GM04503 (cell line): ENCODE measurements around the gene ARMCX5.

Experiments
- DNase-seq: peaks from one replicate; pipeline ENCODE4 v3.0.0-alpha.2; 2012; ENCODE audit warnings: low read depth

Gene ARMCX5

DNA sequence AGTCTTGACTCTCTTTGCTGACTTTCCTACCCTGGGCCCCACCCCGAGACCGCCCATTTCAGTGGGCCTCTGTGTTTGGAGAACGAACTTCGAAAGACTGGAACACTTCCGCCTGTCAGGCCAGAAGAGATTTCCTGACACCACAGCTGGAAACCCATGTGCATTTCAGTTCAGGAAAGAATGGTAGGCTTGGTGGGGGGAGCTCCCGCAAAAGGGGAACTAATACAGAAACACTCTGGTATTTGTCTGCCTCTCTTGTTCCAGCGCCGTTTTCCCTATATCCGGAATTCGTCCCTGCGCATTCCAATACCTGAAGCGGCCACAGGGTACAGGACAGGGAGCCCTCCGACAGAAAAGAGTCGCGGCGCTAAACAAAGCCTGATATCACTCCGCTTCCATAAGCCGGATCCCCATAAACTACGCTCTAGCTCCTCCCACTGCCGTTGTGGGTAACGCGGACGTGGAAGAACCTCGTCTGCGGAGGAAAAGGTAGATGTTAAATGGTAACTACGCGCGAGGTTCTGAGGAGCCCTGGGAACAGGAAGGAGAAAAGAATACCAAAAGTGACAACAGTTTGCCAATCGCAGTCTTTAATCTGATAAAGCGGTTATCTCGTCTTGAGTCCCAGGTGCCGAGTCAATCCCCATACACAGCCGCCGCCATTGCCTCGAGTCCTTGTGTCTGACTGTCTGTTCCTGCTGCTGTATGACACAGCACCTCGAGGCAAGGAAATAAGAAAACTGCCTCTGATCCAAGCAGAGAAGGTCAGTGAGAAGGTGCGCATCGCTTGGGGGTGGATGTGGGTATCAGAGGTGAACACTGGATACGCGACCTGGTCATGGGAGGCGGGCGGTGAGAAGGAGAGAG is at the start of gene ARMCX5:
Gene ARMCX5 (plus strand): TSS at position 432 of the 867 bp plus-strand sequence. CDS start 2,627 bp downstream, outside the sequence.
- peak; percentile 58 for DNase-seq

GRCh38 chrX:102558607-102559006 is 40.7 kb upstream of the ARMCX5 start:
- DNase-seq, result no peak

DNA sequence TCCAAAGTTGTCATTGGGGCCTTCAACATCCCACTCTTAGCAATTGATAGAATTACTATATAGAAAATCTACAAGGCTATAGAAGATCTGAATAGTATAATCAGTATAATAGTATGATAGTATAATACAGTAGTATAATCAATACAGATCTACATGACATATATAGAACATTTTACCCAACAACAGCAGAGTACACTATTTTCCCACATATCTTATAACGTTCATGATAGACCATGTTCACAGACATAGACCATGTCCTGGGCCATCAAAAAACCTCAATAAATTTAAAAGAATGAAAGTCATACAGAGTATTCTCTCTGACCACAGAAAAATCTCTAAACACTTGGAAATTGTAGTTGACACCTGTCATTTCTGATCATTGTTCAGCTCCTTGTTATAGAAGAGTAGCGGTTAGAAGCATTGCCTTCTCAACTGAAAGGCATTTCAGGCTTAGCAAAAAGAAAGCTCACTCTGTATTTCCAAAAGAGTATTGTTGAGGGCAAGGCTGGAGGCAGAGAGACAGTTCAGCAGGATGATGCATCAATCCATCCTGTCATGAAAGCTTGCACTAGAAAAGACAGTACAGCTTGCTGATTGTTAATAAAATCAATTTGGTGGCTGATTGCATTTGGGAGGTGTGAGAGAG is 38.8 kb upstream of the ARMCX5 start:
- no peak for DNase-seq

DNA sequence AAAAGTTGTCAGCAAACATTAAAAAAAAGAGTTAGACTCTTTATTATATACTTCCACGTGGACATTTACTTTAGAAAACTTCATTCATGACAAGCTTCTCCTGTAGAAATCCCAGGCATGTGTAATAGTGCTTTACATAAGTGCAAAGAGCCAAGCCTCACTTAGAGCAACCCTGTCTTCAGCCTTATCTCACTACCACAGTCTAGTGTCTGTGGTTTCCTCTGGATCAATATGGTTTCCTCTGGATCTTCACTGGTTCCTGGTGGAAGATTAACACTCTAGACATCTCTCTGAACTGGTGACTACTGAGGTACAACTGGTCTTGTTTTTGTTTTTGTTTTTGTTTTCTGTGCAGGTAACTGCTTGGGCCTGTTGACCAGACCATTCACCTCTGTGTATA is 18.4 kb upstream of the ARMCX5 start:
- DNase-seq, result no peak

DNA sequence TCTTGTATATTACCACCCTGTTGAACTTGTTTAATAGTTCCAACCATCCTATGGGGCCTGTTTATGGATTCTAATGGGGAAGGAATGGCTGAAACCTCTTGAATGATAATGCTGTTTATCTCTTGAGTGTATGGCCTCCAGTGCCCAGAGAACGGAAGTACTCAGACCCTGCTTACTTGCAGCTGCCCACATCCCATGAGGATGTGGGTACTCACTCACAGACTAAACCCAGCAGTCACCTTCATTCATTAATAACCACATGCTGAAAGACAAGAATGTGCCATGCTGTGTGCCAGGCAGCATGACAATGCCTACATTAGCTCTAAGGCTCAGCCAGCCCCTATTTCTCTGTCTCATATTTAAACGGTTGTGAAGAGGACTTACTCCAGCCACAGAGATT is 5.9 kb upstream of the ARMCX5 start:
- DNase-seq, result no peak

DNA sequence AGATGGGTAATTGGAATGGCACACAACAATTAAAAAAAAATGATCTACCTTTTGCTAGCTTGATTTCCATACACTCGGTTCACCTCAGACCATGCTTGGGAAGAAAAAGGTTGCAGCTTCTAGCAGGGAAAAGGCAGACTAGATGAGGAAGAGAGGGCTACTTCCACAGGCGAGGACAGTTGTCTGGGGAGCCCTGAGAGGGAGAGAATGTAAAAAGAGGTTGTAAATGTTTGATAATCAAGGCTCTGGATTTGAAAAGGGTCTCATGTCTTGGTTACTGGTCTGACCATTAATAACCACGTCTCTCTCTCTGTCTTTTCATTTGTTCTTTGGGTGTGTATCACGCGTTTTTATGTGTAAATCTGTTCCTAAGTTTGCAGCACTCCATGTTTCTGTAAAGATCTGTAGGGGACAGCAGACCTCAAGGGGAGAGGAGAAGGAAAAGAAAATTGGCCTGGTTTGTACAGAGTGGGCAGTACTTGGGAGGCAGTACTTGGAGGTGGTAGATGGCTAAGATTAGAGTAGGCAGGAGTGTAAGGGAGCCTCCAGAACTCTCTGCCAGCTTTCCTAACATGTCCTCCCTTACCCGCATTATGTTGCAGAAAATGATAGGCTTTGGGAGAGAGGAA is 750 bp downstream of the ARMCX5 start:
- DNase-seq, result no peak

DNA sequence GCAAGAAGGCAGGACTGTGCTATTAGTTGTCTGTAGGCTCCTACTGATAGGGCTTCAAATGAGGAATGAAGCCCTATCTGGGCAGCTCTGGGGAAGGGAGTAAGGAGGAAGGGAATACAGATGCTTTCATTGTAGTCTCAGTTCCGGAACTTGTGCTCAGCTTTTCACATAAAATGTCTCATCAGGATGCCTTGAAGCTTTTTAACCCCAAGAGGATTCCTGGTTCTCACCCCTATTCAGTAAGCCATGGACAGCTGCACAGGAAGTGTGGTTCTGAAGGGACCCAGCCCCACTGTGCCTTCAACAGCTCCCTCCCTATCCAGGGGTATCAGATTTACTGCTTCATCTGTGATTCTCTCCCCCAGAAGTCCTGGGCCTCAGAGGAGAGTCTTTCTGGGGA is 5.0 kb downstream of the ARMCX5 start:
- DNase-seq, result no peak

GRCh38 chrX:102606115-102606514 is 6.8 kb downstream of the ARMCX5 start:
- no peak for DNase-seq

GRCh38 chrX:102610905-102611304 is 11.6 kb downstream of the ARMCX5 start:
- DNase-seq, result no peak

GRCh38 chrX:102624105-102624504 is 24.8 kb downstream of the ARMCX5 start:
- DNase-seq, result no peak

GRCh38 chrX:102627640-102628039 is 28.3 kb downstream of the ARMCX5 start:
- no peak for DNase-seq

GRCh38 chrX:102637561-102637960 is 38.2 kb downstream of the ARMCX5 start:
- DNase-seq, result no peak

DNA sequence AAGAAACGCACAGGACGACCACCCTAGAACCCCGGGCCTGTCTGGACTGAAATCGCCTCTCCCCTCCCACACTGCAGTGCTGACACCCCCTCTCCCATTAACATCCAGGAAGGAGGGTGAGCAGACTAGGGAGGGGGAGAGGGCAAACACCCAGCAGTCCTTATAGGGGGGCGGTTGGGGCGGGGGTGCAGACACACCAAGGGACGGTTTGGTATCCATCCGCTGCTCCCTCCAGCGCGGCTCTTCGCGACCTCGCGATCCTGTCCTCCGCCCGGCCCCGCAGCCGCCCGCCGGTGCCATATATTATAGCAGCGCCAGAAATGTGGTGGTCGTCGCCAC is 51.6 kb downstream of the ARMCX5 start:
- DNase-seq, result no peak

DNA sequence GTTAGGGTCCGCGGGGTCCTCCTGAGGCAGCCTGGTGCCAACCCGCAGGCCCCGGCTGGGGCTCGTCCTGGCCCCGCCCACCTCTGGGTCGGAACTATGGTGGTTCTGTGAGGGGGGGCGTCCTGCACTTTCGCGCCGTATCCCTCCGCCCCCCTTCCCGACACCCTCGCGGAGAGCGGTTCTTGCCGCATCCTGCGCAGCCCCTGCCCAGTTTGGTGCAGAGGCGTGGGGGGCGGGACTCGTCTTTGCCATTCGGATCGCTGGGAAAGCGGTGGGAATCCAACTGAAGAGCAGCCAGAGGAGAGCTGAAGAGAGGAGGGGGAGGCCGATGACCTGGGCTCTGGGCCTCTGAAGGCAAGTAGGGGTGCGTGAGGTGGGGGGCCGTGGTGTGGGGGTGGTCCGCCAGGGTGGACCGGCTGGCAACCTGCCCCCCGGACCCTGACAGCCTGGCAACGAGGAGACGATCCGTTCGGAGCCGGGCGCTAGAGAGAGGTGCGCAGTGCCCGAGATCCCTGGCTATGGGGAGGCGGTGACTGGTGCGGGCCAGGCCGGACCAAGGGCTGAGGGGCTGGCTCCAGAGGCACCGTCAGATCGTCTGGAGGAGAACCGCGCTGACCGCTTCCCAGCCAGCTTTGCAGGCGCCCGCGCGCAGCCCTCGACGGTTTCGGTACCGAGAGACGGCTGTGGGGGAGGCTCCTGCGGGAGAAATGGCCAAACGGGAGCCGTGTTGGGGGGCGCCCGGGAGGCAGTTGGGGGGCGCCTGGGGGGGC is 52.1 kb downstream of the ARMCX5 start, which contains the start of gene GPRASP1:
Gene GPRASP1 (plus strand): TSS at position 242 of the 770 bp plus-strand sequence. CDS start 2,431 bp downstream, outside the sequence.
- DNase-seq, result no peak

- DNase-seq, result no peak
These were observed 52.8 kb downstream of the ARMCX5 start for GRCh38 chrX:102652031-102652688.
